HG03066 (cell line): ENCODE results near the gene ADO.
A peak's percentile ranks its signal among the peaks of the same experiment; 100 is the strongest.

Source experiments
- ATAC-seq: cut with Tn5 transposase; IDR thresholded peaks from one replicate; pipeline ENCODE4 v1.9.1; 2021; ENCODE audit warnings: low read depth; ENCODE audit not compliant: unreplicated experiment

The ADO gene

DNA sequence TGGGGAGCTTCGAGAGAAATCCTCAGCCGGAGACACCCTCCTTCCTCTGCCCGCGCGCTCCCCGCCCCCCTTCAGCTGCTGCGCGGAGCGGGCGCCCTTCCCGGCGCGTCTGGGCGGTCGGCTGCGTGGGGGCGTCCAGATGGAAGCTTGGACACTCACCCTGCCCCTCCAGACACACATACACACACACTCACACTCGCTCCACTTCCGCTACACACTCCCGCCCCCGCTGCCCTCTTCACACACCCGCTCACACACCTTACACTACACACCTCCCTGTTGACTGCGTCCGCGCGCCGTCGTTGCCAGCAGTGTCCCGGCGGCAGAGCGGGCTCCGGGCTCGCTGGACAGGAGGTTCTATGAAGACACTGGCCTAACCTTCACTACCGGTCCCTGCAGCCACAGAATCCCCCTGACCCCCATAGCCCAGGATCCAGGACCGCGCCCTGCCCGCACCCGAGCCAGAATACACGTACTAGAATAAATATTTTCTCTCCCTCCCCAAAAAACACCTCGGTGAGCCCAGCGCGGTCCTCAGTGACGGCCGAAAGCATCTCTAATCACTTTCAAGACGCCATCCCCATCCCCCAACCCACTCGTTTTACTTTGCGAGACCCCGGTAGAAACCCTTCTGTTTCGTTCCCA is 12.7 kb downstream of the ADO start:
- ATAC-seq, result peak; percentile 21

GRCh38 chr10:62817766-62818425 is 13.4 kb downstream of the ADO start:
- ATAC-seq, result peak; percentile 25

GRCh38 chr10:62818426-62819011 is 14.0 kb downstream of the ADO start:
- ATAC-seq, result no peak

GRCh38 chr10:62819141-62819920 is 14.8 kb downstream of the ADO start:
- no peak for ATAC-seq

DNA sequence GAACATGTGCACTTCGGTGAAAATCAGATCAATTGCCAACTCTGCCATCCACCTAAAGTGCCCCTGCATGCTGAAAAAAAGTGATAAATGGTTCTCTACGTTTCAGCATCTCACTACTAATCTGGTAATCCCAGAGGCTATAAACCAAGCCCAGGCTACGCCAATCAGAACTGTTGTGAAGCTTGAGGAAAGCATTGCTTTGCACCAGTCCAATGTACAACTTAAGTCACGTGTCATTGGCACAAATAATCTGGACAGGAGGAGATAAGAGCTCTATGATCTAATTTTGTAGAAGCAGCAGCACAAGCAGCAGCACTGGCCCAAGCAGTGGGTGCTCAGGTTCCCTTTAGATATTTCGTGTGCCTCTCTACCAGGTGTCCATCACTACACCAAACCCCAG is 16.1 kb downstream of the ADO start:
- no peak for ATAC-seq

DNA sequence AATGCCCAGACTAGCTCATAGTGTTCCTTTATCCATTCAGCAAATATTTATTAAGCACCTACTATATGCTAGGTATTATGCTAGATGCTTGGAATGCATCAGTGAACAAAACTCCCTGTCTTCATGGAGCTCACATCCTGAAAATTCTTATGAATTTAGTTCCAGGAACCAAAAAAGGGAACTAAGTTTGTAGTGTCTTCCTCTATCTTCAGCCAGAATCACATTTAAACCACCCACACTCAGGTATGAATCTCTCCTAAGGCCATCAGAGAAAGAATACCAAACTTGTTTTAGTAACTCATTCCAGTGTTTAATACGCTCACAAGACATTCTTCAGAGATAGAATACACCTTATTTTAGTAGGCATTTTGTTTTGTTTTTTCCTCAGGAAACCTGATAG is 21.8 kb downstream of the ADO start:
- ATAC-seq, result no peak

GRCh38 chr10:62829622-62830021 is 25.1 kb downstream of the ADO start:
- no peak for ATAC-seq

- ATAC-seq, result no peak
Measured at GRCh38 chr10:62830679-62831078, 26.2 kb downstream of the ADO start.

GRCh38 chr10:62831346-62831745 is 26.8 kb downstream of the ADO start:
- ATAC-seq, result no peak

DNA sequence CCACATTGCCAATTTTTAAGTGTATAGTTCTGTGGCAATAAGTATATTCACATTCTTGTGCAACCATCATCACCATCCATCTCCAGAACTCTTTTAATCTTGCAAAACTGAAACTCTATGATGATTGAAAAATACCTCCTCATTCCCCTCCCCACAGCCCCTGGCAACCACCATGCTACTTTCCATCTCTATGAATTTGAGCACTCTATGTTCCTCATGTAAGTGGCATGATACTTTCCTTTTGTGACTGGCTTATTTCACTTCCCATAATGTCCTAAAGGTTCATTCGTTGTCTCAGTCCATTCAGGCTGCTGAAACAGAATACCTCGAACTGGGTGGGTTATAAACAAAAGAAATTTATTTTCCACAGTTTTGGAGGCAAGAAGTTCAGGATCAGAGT is 35.1 kb downstream of the ADO start:
- no peak for ATAC-seq

DNA sequence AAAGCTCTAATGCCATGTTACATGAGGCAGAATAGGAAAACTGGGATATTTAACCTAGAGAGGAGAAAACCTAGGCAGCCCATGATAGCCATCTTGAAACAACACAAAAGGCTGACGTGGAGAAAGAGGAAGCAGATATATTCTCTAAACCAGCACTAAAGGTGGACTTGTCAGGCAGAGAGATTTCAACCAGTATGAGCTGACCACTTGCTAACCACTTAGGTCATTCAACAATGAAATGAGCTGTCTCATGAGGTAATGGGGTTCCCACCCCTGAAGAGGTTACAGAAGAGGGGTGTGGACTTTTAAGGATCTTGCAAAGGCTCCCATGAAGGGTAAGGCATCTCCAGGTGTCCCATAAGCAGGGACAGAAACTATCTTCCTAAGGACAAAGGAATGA is 38.5 kb downstream of the ADO start:
- peak; percentile 81 for ATAC-seq

- ATAC-seq, result no peak
Measured at GRCh38 chr10:62843600-62843999, 39.1 kb downstream of the ADO start.

DNA sequence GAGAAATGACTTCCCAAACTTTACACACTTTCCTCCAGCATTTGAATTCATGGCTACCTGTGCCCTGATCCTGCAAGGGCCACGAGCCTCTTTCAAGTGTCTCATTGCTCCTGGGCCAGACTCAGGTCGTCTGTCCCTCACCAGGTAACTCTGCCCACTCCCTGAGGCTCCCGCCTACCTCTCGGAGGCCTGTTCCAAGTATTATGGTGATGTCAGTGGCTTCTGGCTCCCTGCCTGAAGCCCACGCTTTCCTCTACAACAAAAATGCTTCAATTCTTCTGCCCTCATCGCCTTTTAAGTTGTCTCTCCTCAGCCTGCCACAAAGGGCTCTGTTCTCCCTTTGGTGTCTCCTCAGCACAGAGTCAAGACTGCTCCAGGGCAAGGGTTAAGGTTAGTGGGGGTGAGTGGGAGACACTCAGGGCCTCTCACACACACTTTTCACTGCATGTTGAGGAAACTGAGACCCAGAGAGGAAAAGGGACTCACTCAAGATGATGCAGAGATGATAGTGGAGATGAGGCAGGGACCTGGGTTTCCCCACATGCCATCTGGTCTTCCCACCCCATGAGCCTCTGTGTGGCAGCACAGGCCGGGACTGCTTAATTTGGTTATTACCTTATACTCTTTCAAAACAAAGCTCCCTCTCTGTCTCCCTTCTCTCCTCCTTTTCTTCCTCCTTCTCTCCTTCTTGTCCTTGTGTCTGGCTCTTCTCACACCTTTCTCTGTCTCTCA is 39.9 kb downstream of the ADO start:
- no peak for ATAC-seq

GRCh38 chr10:62847433-62847832 is 42.9 kb downstream of the ADO start:
- no peak for ATAC-seq

GRCh38 chr10:62850646-62851045 is 46.1 kb downstream of the ADO start:
- ATAC-seq, result no peak

- ATAC-seq, result no peak
Measured at GRCh38 chr10:62851442-62851841, 46.9 kb downstream of the ADO start.

DNA sequence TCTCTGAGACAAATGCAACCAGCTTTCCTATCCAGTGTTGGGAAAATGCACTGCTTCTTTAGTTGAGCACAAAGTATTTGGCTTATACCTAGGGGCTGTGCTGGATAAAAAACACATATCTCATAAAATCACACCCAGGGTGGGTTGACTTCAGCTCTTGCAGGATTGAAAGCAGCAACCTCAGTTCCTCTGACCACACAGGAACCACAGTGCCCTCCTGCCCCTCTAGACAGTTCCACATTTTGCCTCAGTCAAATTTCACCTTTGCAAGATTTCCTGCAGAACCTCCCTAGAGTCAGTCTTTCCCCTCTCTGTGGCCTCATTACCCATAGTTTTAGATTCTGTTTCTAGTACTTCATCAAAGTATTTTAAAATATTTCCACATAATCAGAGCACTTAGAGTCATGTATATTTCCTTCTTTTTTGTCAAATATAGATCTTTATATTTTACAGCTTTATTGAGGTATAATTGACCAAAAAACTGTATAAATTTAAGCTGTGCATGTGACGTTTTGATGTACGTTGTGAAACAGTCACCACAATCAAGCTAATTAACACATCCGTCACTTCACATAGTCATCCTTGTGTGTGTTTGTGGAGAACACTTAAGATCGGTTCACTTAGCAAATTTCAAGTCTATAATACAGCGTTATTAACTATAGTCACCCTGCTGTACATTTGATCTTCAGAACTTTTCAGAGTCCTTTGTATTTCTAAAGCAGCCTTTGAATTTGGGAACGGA is 48.6 kb downstream of the ADO start:
- peak; percentile 72 for ATAC-seq

- peak; percentile 18 for ATAC-seq
Measured at GRCh38 chr10:62853710-62854109, 49.2 kb downstream of the ADO start.

GRCh38 chr10:62856021-62856420 is 51.5 kb downstream of the ADO start:
- ATAC-seq, result no peak
